Smooth muscle cell (in vitro differentiated cells): ENCODE measurements around the gene STUM. TPM values are rescaled to one million over a fixed set of nuclear protein-coding genes. Genes with fewer than 3 reads are reported as not detected.
A peak's percentile ranks its signal among the peaks of the same experiment; 100 is the strongest.

Experiments used
- DNase-seq: peaks from one replicate; lab custom pipeline; 2025; ENCODE audit not compliant: unreplicated experiment; lab: John Stamatoyannopoulos, UW
- H2AFZ ChIP-seq: fragments of 200-600 bp; sonication (generic); 2 replicates; pipeline ENCODE4 v1.6.0; 2016; ENCODE audit warnings: antibody characterized with exemption, low read depth, mild to moderate bottlenecking
- H3F3A ChIP-seq: fragments of 200-600 bp; sonication (generic); 2 replicates; pipeline ENCODE4 v1.6.0; 2017; ENCODE audit warnings: antibody characterized with exemption, low read depth
- H3K27ac ChIP-seq: fragments of 200-600 bp; sonication (generic); 2 replicates; pipeline ENCODE4 v1.5.1; 2016; ENCODE audit warnings: low read depth, mild to moderate bottlenecking
- H3K27me3 ChIP-seq: fragments of 200-600 bp; sonication (generic); 2 replicates; pipeline ENCODE4 v1.6.1; 2016; ENCODE audit warnings: low read depth, mild to moderate bottlenecking
- H3K36me3 ChIP-seq: fragments of 200-600 bp; sonication (generic); 2 replicates; pipeline ENCODE4 v1.5.1; 2016; ENCODE audit warnings: low read depth
- H3K4me1 ChIP-seq: fragments of 200-600 bp; sonication (generic); 2 replicates; pipeline ENCODE4 v1.5.1; 2016; ENCODE audit warnings: low read depth
- H3K4me2 ChIP-seq: fragments of 200-600 bp; sonication (generic); 2 replicates; pipeline ENCODE4 v1.6.0; 2016; ENCODE audit warnings: mild to moderate bottlenecking
- H3K4me3 ChIP-seq: fragments of 200-600 bp; sonication (generic); 2 replicates; pipeline ENCODE4 v1.5.1; 2016; ENCODE audit warnings: mild to moderate bottlenecking
- H3K79me2 ChIP-seq: fragments of 200-600 bp; sonication (generic); 2 replicates; pipeline ENCODE4 v1.6.0; 2016; ENCODE audit warnings: low read depth, mild to moderate bottlenecking
- H3K9ac ChIP-seq: fragments of 200-600 bp; sonication (generic); 2 replicates; pipeline ENCODE4 v1.6.0; 2016; ENCODE audit warnings: low read depth
- H3K9me3 ChIP-seq: fragments of 200-600 bp; sonication (generic); replicated peaks from 2 replicates; pipeline ENCODE4 v1.5.1; 2016; ENCODE audit warnings: low read depth
- H4K20me1 ChIP-seq: fragments of 200-600 bp; sonication (generic); 2 replicates; pipeline ENCODE4 v1.6.0; 2016; ENCODE audit warnings: low read depth
- WGBS: methylation state at CpG from one replicate; pipeline ENCODE4 v1.1.7; 2016; ENCODE audit warnings: low lambda C conversion rate; 5-methylcytosine and 5-hydroxymethylcytosine counted together
- polyA plus RNA-seq: library from polyadenylated mRNA; unstranded; fragments of >200 nt; fragmentation: Nextera tagmentation; extraction: Ambion mirVana; gene quantifications from 2 replicates; pipeline ENCODE4 v1.2.1, GENCODE V29; 2016
- total RNA-seq: library from RNA; depleted of rRNA; stranded (reverse); fragments of >200 nt; gene quantifications from 2 replicates; pipeline ENCODE4 v1.2.3, GENCODE V29; 2014
- TF ChIP-seq, protein P1 (sequence below): fragments of 200-600 bp; sonication (generic); IDR thresholded peaks from 2 replicates; pipeline ENCODE4 v1.5.1; 2017; ENCODE audit warnings: borderline replicate concordance, mild to moderate bottlenecking, antibody characterized with exemption; ENCODE audit not compliant: insufficient read depth, poor library complexity, severe bottlenecking

STUM gene
- total and polyA plus RNA-seq, 2 experiments from 2014 or later = 0.04 TPM; not detected in 1

- Histone ChIP-seq H3K27ac (no peak overlapping the region), H3K36me3 (no peaks in the 10 kb centered on the region), H3K79me2 (no peaks in the 10 kb centered on the region), H3K4me1 (no peaks in the 10 kb centered on the region), H2AFZ (no peak overlapping the region), H3K27me3 (no peaks in the 10 kb centered on the region), H3K4me2 (peak overlapping the region; percentile 63), H3K4me3 (no peak overlapping the region), H4K20me1 (no peaks in the 10 kb centered on the region), H3F3A (peaks cover 6% of the 10 kb centered on the region), H3K9ac (no peak overlapping the region), H3K9me3 (no peaks in the 10 kb centered on the region)
- TF ChIP-seq, protein P1, sequence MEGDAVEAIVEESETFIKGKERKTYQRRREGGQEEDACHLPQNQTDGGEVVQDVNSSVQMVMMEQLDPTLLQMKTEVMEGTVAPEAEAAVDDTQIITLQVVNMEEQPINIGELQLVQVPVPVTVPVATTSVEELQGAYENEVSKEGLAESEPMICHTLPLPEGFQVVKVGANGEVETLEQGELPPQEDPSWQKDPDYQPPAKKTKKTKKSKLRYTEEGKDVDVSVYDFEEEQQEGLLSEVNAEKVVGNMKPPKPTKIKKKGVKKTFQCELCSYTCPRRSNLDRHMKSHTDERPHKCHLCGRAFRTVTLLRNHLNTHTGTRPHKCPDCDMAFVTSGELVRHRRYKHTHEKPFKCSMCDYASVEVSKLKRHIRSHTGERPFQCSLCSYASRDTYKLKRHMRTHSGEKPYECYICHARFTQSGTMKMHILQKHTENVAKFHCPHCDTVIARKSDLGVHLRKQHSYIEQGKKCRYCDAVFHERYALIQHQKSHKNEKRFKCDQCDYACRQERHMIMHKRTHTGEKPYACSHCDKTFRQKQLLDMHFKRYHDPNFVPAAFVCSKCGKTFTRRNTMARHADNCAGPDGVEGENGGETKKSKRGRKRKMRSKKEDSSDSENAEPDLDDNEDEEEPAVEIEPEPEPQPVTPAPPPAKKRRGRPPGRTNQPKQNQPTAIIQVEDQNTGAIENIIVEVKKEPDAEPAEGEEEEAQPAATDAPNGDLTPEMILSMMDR = no peak
- DNase-seq = no peak
- WGBS = 78% methylated on average over 10 of the region's 10 CpGs
Measured at GRCh38 chr1:226625832-226626576, 77.4 kb downstream of the STUM start.

DNA sequence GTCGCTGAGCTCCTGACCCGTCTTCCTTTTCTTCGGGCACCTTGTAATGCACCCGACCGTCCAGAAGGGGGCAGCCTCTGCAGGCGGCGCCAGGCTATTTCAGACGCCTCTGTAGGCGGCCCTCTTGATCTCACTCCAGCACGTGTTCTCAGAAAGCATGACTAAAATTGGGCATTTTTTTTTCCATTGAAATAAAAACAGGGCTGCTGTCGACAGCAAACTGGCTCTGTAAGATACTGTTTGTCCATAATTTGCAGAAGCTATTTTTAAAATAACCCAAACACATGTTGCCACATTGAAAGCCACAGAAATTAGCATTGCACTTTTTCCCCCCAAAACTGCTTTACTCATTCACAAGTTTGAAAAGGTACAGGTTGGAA lies 78.0 kb downstream of the STUM start:
- Histone ChIP-seq H3K36me3 (no peaks in the 10 kb centered on the region), H3K9me3 (no peaks in the 10 kb centered on the region), H3K4me1 (no peaks in the 10 kb centered on the region), H3F3A (peaks cover 6% of the 10 kb centered on the region), H3K4me3 (no peak overlapping the region), H3K27me3 (no peaks in the 10 kb centered on the region), H2AFZ (no peak overlapping the region), H3K79me2 (no peaks in the 10 kb centered on the region), H3K9ac (no peak overlapping the region), H3K27ac (no peak overlapping the region), H4K20me1 (no peaks in the 10 kb centered on the region), H3K4me2 (peak overlapping the region; percentile 63)
- TF ChIP-seq, protein P1 = peak; percentile 97
- WGBS = 3% methylated on average over 11 of the region's 11 CpGs
- DNase-seq = peak; percentile 37

DNA sequence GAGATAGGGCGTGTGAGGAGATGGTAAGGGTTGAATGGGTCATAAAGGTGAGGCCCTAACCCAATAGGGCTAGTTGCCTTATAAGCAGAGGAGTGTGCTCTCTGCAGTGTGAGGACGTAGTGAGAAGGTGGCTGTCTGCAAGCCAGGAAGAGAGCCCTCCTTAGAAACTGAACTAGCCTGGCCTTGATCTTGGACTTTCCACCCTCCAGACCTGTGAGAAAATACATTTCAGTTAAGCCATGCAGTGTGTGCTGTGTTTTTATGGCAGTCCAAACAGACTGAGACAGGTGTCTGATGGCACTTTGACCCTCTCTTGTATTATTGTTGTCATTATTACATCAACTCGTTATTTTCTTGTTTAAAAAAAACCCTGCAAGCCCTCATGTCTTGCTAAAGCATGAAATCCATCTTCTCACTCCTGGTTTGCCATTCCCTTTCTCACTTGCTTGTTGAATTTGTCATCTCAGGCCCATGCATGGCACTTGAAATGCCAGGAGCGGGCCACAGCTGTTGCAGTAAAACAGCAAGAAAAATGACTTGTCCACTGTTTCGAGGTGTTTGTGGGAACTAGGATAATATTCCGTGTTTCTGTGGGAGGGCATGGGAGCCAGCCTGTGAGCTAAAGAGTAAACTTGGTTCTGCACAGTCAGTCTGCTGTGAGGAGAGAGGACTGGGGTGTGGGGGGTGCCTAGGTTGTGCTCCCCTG lies 78.6 kb downstream of the STUM start:
- Histone ChIP-seq H3F3A (peaks cover 6% of the 10 kb centered on the region), H3K4me3 (no peak overlapping the region), H3K79me2 (no peaks in the 10 kb centered on the region), H3K4me1 (no peaks in the 10 kb centered on the region), H4K20me1 (no peaks in the 10 kb centered on the region), H2AFZ (no peak overlapping the region), H3K9ac (no peak overlapping the region), H3K4me2 (no peak overlapping the region), H3K27me3 (no peaks in the 10 kb centered on the region), H3K36me3 (no peaks in the 10 kb centered on the region), H3K27ac (no peak overlapping the region), H3K9me3 (no peaks in the 10 kb centered on the region)
- TF ChIP-seq, protein P1 = no peak
- WGBS = 64% methylated on average over 6 of the region's 6 CpGs
- DNase-seq = no peak
